ENCODE measurements around the gene ASB11. TPM values are rescaled to one million over a fixed set of nuclear protein-coding genes. Genes with fewer than 3 reads are reported as not detected.

The ASB11 gene
- total and polyA plus RNA-seq, 10 of the 15 experiments (the other 5 are each of a cell fraction or from before 2014, with no cell fraction given), result not detected

DNA sequence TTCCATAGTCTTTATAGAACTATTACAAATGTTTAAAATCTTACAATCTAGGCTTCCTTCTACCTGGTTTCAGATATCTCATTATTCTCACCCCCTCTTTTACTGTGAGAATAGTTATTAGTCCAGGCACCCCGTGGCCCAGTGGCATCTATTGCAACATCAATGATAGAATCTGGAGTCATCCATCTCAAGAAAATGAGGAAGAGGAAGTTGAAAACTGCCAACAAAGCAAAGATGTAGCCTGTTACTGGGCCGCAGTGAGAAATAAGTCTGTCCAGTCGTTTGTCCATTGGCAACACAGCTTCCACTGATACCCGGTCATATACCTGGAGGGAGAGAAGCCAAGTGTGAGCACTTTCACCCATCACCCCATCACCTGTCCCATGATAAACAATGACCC is 6.0 kb upstream of the ASB11 start:
- Histone ChIP-seq H3K27me3 (replicated peaks in 1 of 2; ENCODE audit: control insufficient read depth in 2 of 2, insufficient read depth in 2 of 2, low read length in 1 of 2) (no peaks in the 10 kb centered on the region), H2AFZ (ENCODE audit: control insufficient read depth, low read depth, low read length) (no peak overlapping the region), H3K4me3 (no peak overlapping the region), H3K36me3 (ENCODE audit: control insufficient read depth in 2 of 2, insufficient read depth in 2 of 2, low read length in 1 of 2) (no peaks in the 10 kb centered on the region), H3K79me2 (ENCODE audit: control insufficient read depth, insufficient read depth, low read length) (no peaks in the 10 kb centered on the region), H3K4me2 (ENCODE audit: control insufficient read depth, insufficient read depth) (no peak overlapping the region), H3K4me1 (ENCODE audit: control insufficient read depth, insufficient read depth, low read length) (no peaks in the 10 kb centered on the region), H3K9ac (ENCODE audit: control insufficient read depth, insufficient read depth, low read length) (no peak overlapping the region), H3K9me3 (replicated peaks; ENCODE audit: control insufficient read depth, insufficient read depth, low read length) (no peaks in the 10 kb centered on the region), H4K20me1 (ENCODE audit: control insufficient read depth, insufficient read depth) (no peaks in the 10 kb centered on the region), H3K27ac (ENCODE audit: control insufficient read depth, insufficient read depth) (no peak overlapping the region)
- ChIA-PET SMC1A (ENCODE audit: uncharacterized antibody, unreplicated experiment) (interaction anchor here (0.9 to 2.1 kb wide), 2 partner anchors 10 to 11 kb away, joined by 3 to 6 read pairs; no protein-coding TSS in a partner anchor), CTCF (no interaction called here), POLR2A (no interaction called here), RAD21 (ENCODE audit: unreplicated experiment) (no interaction called here)
- in situ Hi-C loops (cut with MboI) (no loop called here), intact Hi-C loops (cut with micrococcal nuclease; ENCODE audit: unreplicated experiment) (no loop called here)
- no peak for DNase-seq (ENCODE audit: low read depth, low spot score)
- no peak for ATAC-seq
- TF ChIP-seq TAF1 (IDR thresholded peaks at IDR 0.05; ENCODE audit: borderline replicate concordance, low read depth, low read length) (no peak), RCOR1 (conservative IDR thresholded peaks at IDR 0.05; ENCODE audit: low read depth, low read length) (no peak), BHLHE40 (IDR thresholded peaks at IDR 0.05; ENCODE audit: borderline replicate concordance in 1 of 2, low read depth in 2 of 2, low read length in 1 of 2) (no peak), CREB1 (IDR thresholded peaks at IDR 0.05; ENCODE audit: low read depth) (no peak), TARDBP (IDR thresholded peaks at IDR 0.05; ENCODE audit: borderline replicate concordance) (no peak)
- TF ChIP-seq, protein P1, sequence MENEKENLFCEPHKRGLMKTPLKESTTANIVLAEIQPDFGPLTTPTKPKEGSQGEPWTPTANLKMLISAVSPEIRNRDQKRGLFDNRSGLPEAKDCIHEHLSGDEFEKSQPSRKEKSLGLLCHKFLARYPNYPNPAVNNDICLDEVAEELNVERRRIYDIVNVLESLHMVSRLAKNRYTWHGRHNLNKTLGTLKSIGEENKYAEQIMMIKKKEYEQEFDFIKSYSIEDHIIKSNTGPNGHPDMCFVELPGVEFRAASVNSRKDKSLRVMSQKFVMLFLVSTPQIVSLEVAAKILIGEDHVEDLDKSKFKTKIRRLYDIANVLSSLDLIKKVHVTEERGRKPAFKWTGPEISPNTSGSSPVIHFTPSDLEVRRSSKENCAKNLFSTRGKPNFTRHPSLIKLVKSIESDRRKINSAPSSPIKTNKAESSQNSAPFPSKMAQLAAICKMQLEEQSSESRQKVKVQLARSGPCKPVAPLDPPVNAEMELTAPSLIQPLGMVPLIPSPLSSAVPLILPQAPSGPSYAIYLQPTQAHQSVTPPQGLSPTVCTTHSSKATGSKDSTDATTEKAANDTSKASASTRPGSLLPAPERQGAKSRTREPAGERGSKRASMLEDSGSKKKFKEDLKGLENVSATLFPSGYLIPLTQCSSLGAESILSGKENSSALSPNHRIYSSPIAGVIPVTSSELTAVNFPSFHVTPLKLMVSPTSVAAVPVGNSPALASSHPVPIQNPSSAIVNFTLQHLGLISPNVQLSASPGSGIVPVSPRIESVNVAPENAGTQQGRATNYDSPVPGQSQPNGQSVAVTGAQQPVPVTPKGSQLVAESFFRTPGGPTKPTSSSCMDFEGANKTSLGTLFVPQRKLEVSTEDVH (IDR thresholded peaks at IDR 0.05; ENCODE audit: low read depth, partially characterized antibody), result no peak
- 78% methylated on average over 4 of the region's 4 CpGs for WGBS (ENCODE audit: insufficient coverage, insufficient replicate concordance, low lambda C conversion rate, missing lambda C conversion rate)
- FAIRE-seq, result no peak
- no TSS peak for BruUV-seq (replicated peaks)

Data from GM12878 (cell line).